Effector memory CD4-positive, alpha-beta T cell (primary cell): ENCODE results near the gene IKZF3.

Experiments
- DNase-seq, 3 donors: peaks; one replicate each; pipeline ENCODE4 v3.0.0-alpha.2; 2020
- H3K27ac ChIP-seq: 2 replicates; pipeline ENCODE4 v1.7.0; 2013; ENCODE audit warnings: mild to moderate bottlenecking, low read length, moderate library complexity; ENCODE audit not compliant: insufficient read depth, poor library complexity, severe bottlenecking
- H3K27me3 ChIP-seq: replicated peaks from 2 replicates; pipeline ENCODE4 v1.7.0; 2013; ENCODE audit warnings: mild to moderate bottlenecking, low read length; ENCODE audit not compliant: insufficient read depth, control insufficient read depth, poor library complexity, severe bottlenecking
- H3K36me3 ChIP-seq: 2 replicates; pipeline ENCODE4 v1.7.0; 2013; ENCODE audit warnings: mild to moderate bottlenecking, low read length, moderate library complexity; ENCODE audit not compliant: control insufficient read depth, insufficient read depth
- H3K4me1 ChIP-seq: 2 replicates; pipeline ENCODE4 v1.7.0; 2013; ENCODE audit warnings: low read length, mild to moderate bottlenecking; ENCODE audit not compliant: control insufficient read depth, insufficient read depth, poor library complexity, severe bottlenecking
- H3K4me3 ChIP-seq: 2 replicates; pipeline ENCODE4 v1.7.0; 2013; ENCODE audit warnings: low read length, low read depth, mild to moderate bottlenecking; ENCODE audit not compliant: insufficient read depth, poor library complexity, severe bottlenecking
- H3K9me3 ChIP-seq: 2 replicates; pipeline ENCODE4 v1.7.0; 2013; ENCODE audit warnings: mild to moderate bottlenecking, low read length, moderate library complexity; ENCODE audit not compliant: control insufficient read depth

IKZF3 gene

DNA sequence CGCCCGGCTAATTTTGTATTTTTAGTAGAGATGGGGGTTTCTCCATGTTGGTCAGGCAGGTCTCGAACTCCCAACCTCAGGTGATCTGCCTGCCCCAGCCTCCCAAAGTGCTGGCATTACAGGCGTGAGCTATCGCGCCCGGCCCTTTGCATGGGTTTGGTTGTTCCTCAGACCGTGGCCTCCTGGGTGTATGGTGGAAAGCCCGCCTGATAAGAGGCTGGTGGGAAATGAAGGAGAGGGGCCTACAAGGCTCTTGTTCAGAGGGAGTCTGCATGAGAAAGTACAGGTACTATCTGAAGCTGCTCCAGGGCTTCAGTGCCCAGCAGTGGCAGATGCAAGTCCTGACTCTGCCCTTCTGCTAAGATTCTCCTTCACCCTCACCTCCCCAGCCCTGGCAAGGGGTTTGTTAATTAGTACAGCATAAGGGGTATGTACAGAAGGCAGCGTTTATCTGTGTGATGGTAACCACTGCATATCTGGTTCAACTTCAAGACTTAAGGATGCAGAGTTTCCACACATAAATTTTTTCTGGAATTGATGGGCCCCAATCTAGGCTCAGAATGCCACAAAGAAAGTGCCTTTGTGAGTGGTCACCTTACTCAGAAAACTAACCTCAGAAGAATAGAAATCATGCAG is 102.1 kb downstream of the IKZF3 start:
- H3K36me3 ChIP-seq, result peaks cover 48% of the 10 kb centered on the region
- H3K27ac ChIP-seq, result no peak overlapping the region
- no peaks in the 10 kb centered on the region for H3K27me3 ChIP-seq
- no peak for DNase-seq
- peaks cover 24% of the 10 kb centered on the region for H3K4me1 ChIP-seq
- no peak overlapping the region for H3K4me3 ChIP-seq
- H3K9me3 ChIP-seq, result no peaks in the 10 kb centered on the region

- DNase-seq, result no peak
- Histone ChIP-seq H3K4me3 (no peak overlapping the region), H3K36me3 (peaks cover 26% of the 10 kb centered on the region), H3K9me3 (no peaks in the 10 kb centered on the region), H3K27me3 (no peaks in the 10 kb centered on the region), H3K27ac (no peak overlapping the region), H3K4me1 (peaks cover 41% of the 10 kb centered on the region)
Measured at GRCh38 chr17:39759204-39759603, 104.9 kb downstream of the IKZF3 start.

- Histone ChIP-seq H3K36me3 (peaks cover 16% of the 10 kb centered on the region), H3K4me3 (no peak overlapping the region), H3K27me3 (no peaks in the 10 kb centered on the region), H3K4me1 (peaks cover 45% of the 10 kb centered on the region), H3K27ac (peak overlapping the region; percentile 98), H3K9me3 (no peaks in the 10 kb centered on the region)
- DNase-seq, result peak; percentile 23 to 63 (median 53)
Measured at GRCh38 chr17:39757931-39758873, 105.9 kb downstream of the IKZF3 start.

- Histone ChIP-seq H3K4me1 (peaks cover 48% of the 10 kb centered on the region), H3K27me3 (no peaks in the 10 kb centered on the region), H3K9me3 (no peaks in the 10 kb centered on the region), H3K36me3 (peaks cover 11% of the 10 kb centered on the region), H3K27ac (peak overlapping the region; percentile 98), H3K4me3 (no peak overlapping the region)
- DNase-seq, result no peak
Measured at GRCh38 chr17:39757176-39757662, 106.9 kb downstream of the IKZF3 start.

DNA sequence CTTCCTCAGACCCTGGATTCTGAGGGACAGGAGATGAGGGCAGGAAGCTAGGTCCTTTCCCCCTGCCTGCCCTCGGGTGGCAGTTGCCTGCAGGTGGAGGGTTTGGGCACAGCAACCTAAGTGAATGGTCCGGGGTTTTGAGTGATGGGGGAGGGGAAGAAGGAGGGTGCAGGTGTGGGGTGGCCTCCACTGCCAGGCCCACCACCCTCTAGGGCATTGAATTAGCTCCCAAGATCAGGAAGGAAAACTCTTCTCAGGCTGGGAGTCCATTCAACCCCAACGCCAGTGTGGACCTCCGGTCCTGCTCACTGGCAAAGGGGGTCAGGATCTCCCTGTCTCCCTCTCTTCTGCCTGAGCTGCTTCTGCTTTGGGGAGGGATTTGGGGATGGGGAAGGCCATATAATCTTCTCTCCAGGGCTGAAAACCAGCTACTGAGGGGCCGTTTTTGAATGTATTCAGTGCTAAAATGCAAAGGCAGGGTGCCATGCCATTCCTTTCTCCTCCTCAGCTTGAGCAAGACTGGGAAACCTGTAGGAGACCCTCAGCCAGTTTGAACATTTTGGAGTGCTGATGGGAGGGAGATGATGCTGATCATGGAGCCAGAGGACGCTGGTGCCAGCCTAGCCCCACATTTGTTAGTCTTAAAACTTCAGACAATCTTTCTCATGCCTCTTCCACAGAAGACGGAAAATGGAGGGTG is 107.6 kb downstream of the IKZF3 start:
- peaks cover 48% of the 10 kb centered on the region for H3K4me1 ChIP-seq
- no peak for DNase-seq

DNA sequence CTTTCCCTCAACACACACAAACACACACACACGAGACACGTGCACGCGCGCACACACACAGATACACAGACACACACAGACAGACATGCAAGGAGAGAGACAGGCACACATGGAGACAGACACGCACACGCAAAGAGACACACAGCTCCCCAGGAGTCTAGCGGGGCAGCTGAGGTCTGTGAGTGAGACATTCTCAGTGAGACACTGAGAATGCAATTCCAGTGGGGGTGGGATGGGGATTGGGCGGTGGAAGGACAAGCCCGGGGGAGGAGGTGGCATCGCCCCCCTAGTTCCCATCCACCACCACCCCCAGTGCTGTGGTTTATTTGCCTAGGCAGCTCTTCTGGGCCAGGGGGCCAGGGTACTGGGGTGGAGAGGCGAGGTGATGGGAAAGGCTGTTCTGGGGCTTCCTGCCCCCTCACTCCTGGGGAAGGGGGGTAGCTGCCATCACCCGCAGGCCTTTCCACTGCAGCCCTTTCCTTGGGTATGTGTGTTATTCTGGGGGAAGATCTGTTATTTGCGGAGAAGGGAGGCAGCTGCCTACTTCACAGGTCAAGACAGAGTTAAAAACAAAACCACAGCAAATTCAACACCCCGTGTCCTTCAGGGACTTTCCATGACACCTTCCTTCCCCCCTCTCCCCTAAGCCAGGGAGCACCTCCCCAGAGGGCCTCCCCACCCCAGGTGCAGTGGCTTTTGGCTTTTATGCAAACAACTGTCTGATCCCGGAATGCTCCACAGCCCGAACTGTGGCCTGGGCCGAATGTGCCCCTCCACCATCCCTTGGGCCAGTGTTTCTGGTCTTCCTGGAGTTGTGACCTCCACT is 108.3 kb downstream of the IKZF3 start:
- no peaks in the 10 kb centered on the region for H3K9me3 ChIP-seq
- H3K4me1 ChIP-seq, result peaks cover 48% of the 10 kb centered on the region
- H3K27ac ChIP-seq, result peak overlapping the region; percentile 98
- H3K27me3 ChIP-seq, result no peaks in the 10 kb centered on the region
- DNase-seq, result peak; percentile 49 to 59 (median 50)
- H3K36me3 ChIP-seq, result peaks cover 2% of the 10 kb centered on the region
- H3K4me3 ChIP-seq, result peak overlapping the region; percentile 58

More for the DNA sequence above, 107.6 kb downstream of the IKZF3 start:
- Histone ChIP-seq H3K9me3 (no peaks in the 10 kb centered on the region), H3K27me3 (no peaks in the 10 kb centered on the region), H3K4me3 (peak overlapping the region; percentile 8), H3K36me3 (peaks cover 7% of the 10 kb centered on the region), H3K27ac (peak overlapping the region; percentile 98)

GRCh38 chr17:39754958-39755553 is 109.1 kb downstream of the IKZF3 start:
- Histone ChIP-seq H3K27me3 (no peaks in the 10 kb centered on the region), H3K36me3 (no peaks in the 10 kb centered on the region), H3K27ac (peak overlapping the region; percentile 98)

DNA sequence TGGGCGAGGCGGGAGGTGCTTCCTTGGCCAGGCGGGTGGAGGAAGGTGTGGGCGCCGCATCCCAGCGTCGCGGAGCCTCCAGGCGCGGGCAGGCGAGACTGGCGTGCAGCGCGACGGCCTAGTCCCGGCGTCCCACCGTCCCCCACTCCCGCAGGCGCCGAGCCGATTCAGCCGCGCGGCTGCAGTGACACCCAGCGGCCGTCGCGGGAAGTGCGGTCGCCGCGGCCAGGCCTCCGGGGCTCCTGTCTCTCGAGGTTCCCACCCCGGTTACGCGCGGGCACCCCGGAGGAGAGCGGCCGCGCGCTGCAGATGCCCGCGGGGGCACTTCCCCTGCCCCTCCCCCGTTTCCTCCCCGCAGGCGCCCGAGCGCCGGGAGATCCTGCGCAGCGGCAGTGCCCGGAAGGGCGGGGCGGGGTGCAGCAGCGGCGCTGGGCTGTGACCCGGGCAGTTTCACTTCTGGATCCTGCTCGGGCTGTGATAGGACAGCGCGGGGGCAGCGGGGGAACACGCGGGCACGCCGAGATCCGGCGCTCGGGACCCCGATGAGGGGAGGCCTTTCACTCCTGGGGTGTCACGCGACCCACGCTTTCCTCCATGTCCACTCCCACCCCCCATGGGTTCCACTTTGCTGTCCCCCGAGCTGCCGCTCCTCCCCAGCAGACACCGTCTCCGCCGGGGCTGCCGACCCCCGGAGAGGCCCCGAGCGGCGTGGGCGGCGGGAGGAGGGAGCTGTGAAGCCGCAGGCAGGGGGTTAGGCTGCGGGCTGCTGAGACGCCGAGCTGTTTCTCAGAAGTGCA is 109.8 kb downstream of the IKZF3 start:
- peak; percentile 94 to 95 (median 95) for DNase-seq
- Histone ChIP-seq H3K9me3 (no peaks in the 10 kb centered on the region), H3K4me1 (peaks cover 48% of the 10 kb centered on the region), H3K36me3 (no peaks in the 10 kb centered on the region), H3K27me3 (no peaks in the 10 kb centered on the region), H3K4me3 (peak overlapping the region; percentile 58), H3K27ac (peak overlapping the region; percentile 98)

More at GRCh38 chr17:39754958-39755553, 109.1 kb downstream of the IKZF3 start:
- Histone ChIP-seq H3K4me3 (peak overlapping the region; percentile 58), H3K9me3 (no peaks in the 10 kb centered on the region), H3K4me1 (peaks cover 48% of the 10 kb centered on the region)
- DNase-seq, result no peak
